ENCODE data around the gene DMC1. TPM values are rescaled to one million over a fixed set of nuclear protein-coding genes. Genes with fewer than 3 reads are reported as not detected.

DMC1 gene
- total and polyA plus RNA-seq, 7 experiments from 2014 or later: 0.13 to 7.4 (median 0.54) TPM; not detected in 2

DNA sequence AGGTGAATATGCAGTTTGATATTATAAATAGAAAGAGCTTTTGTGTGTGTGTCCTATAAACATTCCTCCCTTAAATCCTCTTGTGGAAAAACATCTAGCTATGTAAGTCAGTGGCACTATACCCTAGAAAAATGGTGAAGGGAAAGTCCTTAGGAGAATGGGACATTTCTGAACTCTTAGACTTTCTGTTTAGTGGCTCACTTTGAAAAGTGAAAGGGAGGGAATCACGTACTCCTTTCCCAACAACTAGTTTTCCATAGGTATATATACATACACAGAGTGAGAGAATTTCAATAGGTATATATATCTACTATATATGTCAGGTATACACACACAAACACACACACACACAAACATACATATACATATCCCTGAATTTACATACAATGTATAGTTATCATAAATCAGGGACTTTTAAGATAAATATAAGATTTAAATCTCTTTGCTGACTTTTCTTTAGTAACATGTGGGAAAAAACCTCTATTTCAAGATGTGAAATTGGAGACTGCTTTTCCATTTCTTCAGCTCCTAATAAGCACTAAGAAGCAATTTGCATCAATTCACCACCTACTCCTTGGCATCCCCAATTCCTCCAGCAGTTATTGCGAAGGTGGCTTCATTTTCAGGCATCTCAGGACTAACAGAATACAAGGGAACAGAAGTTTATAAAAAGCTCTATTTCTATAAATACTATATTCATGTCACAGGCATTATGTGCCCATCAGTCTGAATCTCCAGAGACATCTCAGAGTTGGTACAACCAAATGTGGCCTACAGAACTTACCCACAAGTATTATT, 50.3 kb downstream of the DMC1 start:
- Mint-ChIP-seq H3K9me3 (no peaks in the 10 kb centered on the region), H3K4me3 (no peak overlapping the region), H3K36me3 (no peaks in the 10 kb centered on the region), H3K27me3 (peaks cover 0 to 14% (median 0%) of the 10 kb centered on the region in 5 donors), H3K27ac (no peak overlapping the region), H3K4me1 (peaks cover 0 to 4% (median 0%) of the 10 kb centered on the region in 7 donors)
- ATAC-seq: no peak
- Histone ChIP-seq H3K4me1 (ENCODE audit: control insufficient read depth in 2 of 2, insufficient read depth in 2 of 2, low read length in 2 of 2) (no peaks in the 10 kb centered on the region), H3K4me3 (ENCODE audit: low read length) (no peak overlapping the region), H3K36me3 (ENCODE audit: control insufficient read depth in 2 of 3, insufficient read depth in 3 of 3, low read length in 3 of 3) (no peaks in the 10 kb centered on the region), H3K27ac (ENCODE audit: low read depth, low read length) (no peak overlapping the region), H3K9me3 (ENCODE audit: control insufficient read depth in 2 of 3, low read length in 3 of 3) (no peaks in the 10 kb centered on the region), H3K27me3 (ENCODE audit: control insufficient read depth in 2 of 2, insufficient read depth in 2 of 2, low read length in 2 of 2) (no peaks in the 10 kb centered on the region)
- ChIA-PET POLR2A (no interaction called here), CTCF (interaction anchor here (0.8 kb wide), 1 partner anchor 8 kb away, joined by 3 read pairs; no protein-coding TSS in a partner anchor)
- intact Hi-C loops (cut with micrococcal nuclease): no loop called here
- no peak for DNase-seq

- DNase-seq (no peak), ATAC-seq (no peak)
- H3K36me3 ChIP-seq (ENCODE audit: control insufficient read depth in 2 of 3, insufficient read depth in 3 of 3, low read length in 3 of 3): no peaks in the 10 kb centered on the region
- no peak overlapping the region for H3K4me3 Mint-ChIP-seq
- H3K27ac Mint-ChIP-seq: no peak overlapping the region
- H3K36me3 Mint-ChIP-seq: no peaks in the 10 kb centered on the region
- no peak overlapping the region for H3K4me3 ChIP-seq (ENCODE audit: low read length)
- ChIA-PET POLR2A (no interaction called here), CTCF (interaction anchor here (0.7 kb wide), 2 partner anchors 495 to 560 kb away, joined by 3 to 4 read pairs; partner anchors contain the start of gene APOBEC3C)
- no peaks in the 10 kb centered on the region for H3K9me3 ChIP-seq (ENCODE audit: control insufficient read depth in 2 of 3, low read length in 3 of 3)
- H3K27me3 Mint-ChIP-seq: peaks cover 0 to 9% (median 0%) of the 10 kb centered on the region in 5 donors
- H3K27ac ChIP-seq (ENCODE audit: low read depth, low read length): no peak overlapping the region
- no peaks in the 10 kb centered on the region for H3K27me3 ChIP-seq (ENCODE audit: control insufficient read depth in 2 of 2, insufficient read depth in 2 of 2, low read length in 2 of 2)
- H3K4me1 ChIP-seq (ENCODE audit: control insufficient read depth in 2 of 2, insufficient read depth in 2 of 2, low read length in 2 of 2): no peaks in the 10 kb centered on the region
- no peaks in the 10 kb centered on the region for H3K9me3 Mint-ChIP-seq
- no peaks in the 10 kb centered on the region for H3K4me1 Mint-ChIP-seq
- intact Hi-C loops (cut with micrococcal nuclease): no loop called here
Measured at GRCh38 chr22:38518620-38519019, 51.4 kb downstream of the DMC1 start.

- Mint-ChIP-seq H3K9me3 (peaks cover 0 to 5% (median 0%) of the 10 kb centered on the region in 11 donors), H3K36me3 (peaks cover 0 to 4% (median 0%) of the 10 kb centered on the region in 5 donors), H3K27ac (peak overlapping the region in 1 of 9 donors; percentile 5), H3K27me3 (no peaks in the 10 kb centered on the region), H3K4me3 (no peak overlapping the region), H3K4me1 (peaks cover 4 to 14% (median 9%) of the 10 kb centered on the region in 7 donors)
- DNase-seq (peak in 8 of 9 donors; percentile 23 to 58 (median 48)), ATAC-seq (peak; percentile 87)
- Histone ChIP-seq H3K4me3 (ENCODE audit: low read length) (no peak overlapping the region), H3K36me3 (ENCODE audit: control insufficient read depth in 2 of 3, insufficient read depth in 3 of 3, low read length in 3 of 3) (no peaks in the 10 kb centered on the region), H3K9me3 (ENCODE audit: control insufficient read depth in 2 of 3, low read length in 3 of 3) (no peaks in the 10 kb centered on the region), H3K27me3 (ENCODE audit: control insufficient read depth in 2 of 2, insufficient read depth in 2 of 2, low read length in 2 of 2) (no peaks in the 10 kb centered on the region), H3K27ac (ENCODE audit: low read depth, low read length) (no peak overlapping the region), H3K4me1 (ENCODE audit: control insufficient read depth in 2 of 2, insufficient read depth in 2 of 2, low read length in 2 of 2) (peaks cover 0 to 4% of the 10 kb centered on the region in 2 donors)
- intact Hi-C loops (cut with micrococcal nuclease): loop anchor here in 1 of 2 donors (1.0 kb wide), 1 partner anchor 461 kb away; no protein-coding TSS in a partner anchor
- POLR2A ChIA-PET: interaction anchor here (2.3 kb wide), 1 partner anchor 11 kb away, joined by 6 read pairs; no protein-coding TSS in a partner anchor
- CTCF ChIA-PET: interaction anchor here (0.6 to 1.8 kb wide), 2 partner anchors 10 to 92 kb away, joined by 3 to 9 read pairs; no protein-coding TSS in a partner anchor
Measured at GRCh38 chr22:38513063-38513462, 56.9 kb downstream of the DMC1 start.

DNA sequence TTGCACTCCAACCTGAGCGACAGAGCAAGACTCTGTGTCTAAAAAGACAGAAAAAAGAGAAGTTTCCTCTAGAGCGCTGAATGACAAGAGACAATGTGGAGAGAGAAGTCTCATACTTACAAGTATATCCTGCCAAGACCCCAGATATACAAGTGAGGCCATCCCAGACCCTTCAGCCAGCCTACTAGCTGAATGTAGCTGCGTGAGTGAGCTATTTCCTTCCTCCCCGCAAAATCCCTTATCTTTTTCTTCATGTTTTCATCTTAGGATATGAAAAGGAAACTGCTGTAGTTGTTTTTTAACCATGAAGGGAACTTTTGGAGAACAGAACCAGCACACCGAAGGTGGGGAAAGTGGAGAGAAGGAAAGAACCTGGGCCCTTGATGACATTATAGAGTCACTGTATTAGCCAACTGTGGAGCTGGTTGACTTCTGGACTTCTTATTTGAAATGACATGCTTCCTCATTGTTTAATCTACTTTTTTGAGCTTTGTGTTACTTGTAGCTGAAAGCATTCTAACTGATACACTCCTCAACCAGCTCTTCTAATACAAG, 59.5 kb downstream of the DMC1 start:
- no peak overlapping the region for H3K4me3 Mint-ChIP-seq
- Histone ChIP-seq H3K9me3 (ENCODE audit: control insufficient read depth in 2 of 3, low read length in 3 of 3) (no peaks in the 10 kb centered on the region), H3K36me3 (ENCODE audit: control insufficient read depth in 2 of 3, insufficient read depth in 3 of 3, low read length in 3 of 3) (peaks cover 0 to 6% (median 0%) of the 10 kb centered on the region in 3 experiments), H3K27me3 (ENCODE audit: control insufficient read depth in 2 of 2, insufficient read depth in 2 of 2, low read length in 2 of 2) (no peaks in the 10 kb centered on the region), H3K4me1 (ENCODE audit: control insufficient read depth in 2 of 2, insufficient read depth in 2 of 2, low read length in 2 of 2) (peaks cover 5 to 12% of the 10 kb centered on the region in 2 donors), H3K4me3 (ENCODE audit: low read length) (no peak overlapping the region), H3K27ac (ENCODE audit: low read depth, low read length) (no peak overlapping the region)
- peaks cover 0 to 4% (median 2%) of the 10 kb centered on the region in 5 donors for H3K36me3 Mint-ChIP-seq
- intact Hi-C loops (cut with micrococcal nuclease): no loop called here
- peaks cover 0 to 8% (median 0%) of the 10 kb centered on the region in 11 donors for H3K9me3 Mint-ChIP-seq
- peak overlapping the region in 1 of 9 donors; percentile 22 for H3K27ac Mint-ChIP-seq
- peaks cover 7 to 27% (median 18%) of the 10 kb centered on the region in 7 donors for H3K4me1 Mint-ChIP-seq
- CTCF ChIA-PET: interaction anchor here (0.6 to 1.4 kb wide), 2 partner anchors 458 to 544 kb away, joined by 3 read pairs; no protein-coding TSS in a partner anchor
- POLR2A ChIA-PET: no interaction called here
- peaks cover 0 to 4% (median 0%) of the 10 kb centered on the region in 5 donors for H3K27me3 Mint-ChIP-seq
- ATAC-seq: no peak
- no peak for DNase-seq

GRCh38 chr22:38506118-38506962, 63.6 kb downstream of the DMC1 start, which contains the start of gene DDX17:
Gene DDX17, minus strand, starts transcription at chr22:38506311.
- ChIA-PET POLR2A (interaction anchor here (0.7 to 1.6 kb wide), 4 partner anchors 11 to 643 kb away, joined by 3 to 5 read pairs (median 4); no protein-coding TSS in a partner anchor), CTCF (interaction anchor here (0.6 kb wide), 1 partner anchor 26 kb away, joined by 4 read pairs; no protein-coding TSS in a partner anchor)
- Mint-ChIP-seq H3K4me3 (peak within 1 kb of the TSS; percentile 92 to 100 (median 99)), H3K36me3 (peaks cover 4 to 30% (median 20%) of the 10 kb centered on the region in 5 donors), H3K27ac (peak within 1 kb of the TSS; percentile 100), H3K4me1 (peaks cover 39 to 57% (median 48%) of the 10 kb centered on the region in 7 donors), H3K9me3 (peaks cover 0 to 8% (median 0%) of the 10 kb centered on the region in 11 donors), H3K27me3 (peaks cover 0 to 4% (median 0%) of the 10 kb centered on the region in 5 donors)
- no peaks in the 10 kb centered on the region for H3K27me3 ChIP-seq (ENCODE audit: control insufficient read depth in 2 of 2, insufficient read depth in 2 of 2, low read length in 2 of 2)
- ATAC-seq (peak; percentile 94), DNase-seq (peak; percentile 89 to 99 (median 96))
- intact Hi-C loops (cut with micrococcal nuclease): loop anchor here (1.0 to 10.0 kb wide), 19 partner anchors 16 to 736 kb away; partner anchors contain the start of genes CSNK1E (in 2 of the 2), DMC1 (in 2 of the 2), CBY1 (in 1 of the 2) and DNAL4 (in 1 of the 2)
- peak within 1 kb of the TSS; percentile 88 for H3K4me3 ChIP-seq (ENCODE audit: low read length)
- H3K4me1 ChIP-seq (ENCODE audit: control insufficient read depth in 2 of 2, insufficient read depth in 2 of 2, low read length in 2 of 2): peaks cover 35 to 37% of the 10 kb centered on the region in 2 donors
- no peaks in the 10 kb centered on the region for H3K9me3 ChIP-seq (ENCODE audit: control insufficient read depth in 2 of 3, low read length in 3 of 3)
- H3K27ac ChIP-seq (ENCODE audit: low read depth, low read length): peak within 1 kb of the TSS; percentile 100
- peaks cover 0 to 9% (median 0%) of the 10 kb centered on the region in 3 experiments for H3K36me3 ChIP-seq (ENCODE audit: control insufficient read depth in 2 of 3, insufficient read depth in 3 of 3, low read length in 3 of 3)
